ENCODE data around the gene ADAMTS2. TPM values are rescaled to one million over a fixed set of nuclear protein-coding genes. Genes with fewer than 3 reads are reported as not detected.

ADAMTS2 gene
- total and polyA plus RNA-seq, 2 of the 8 experiments (the other 6 are each of a cell fraction or from before 2014, with no cell fraction given), result 6.6 to 7.3 TPM

- no peaks in the 10 kb centered on the region; the same call in 1 of the 2 replicates for H3K79me1 ChIP-seq (ENCODE audit: low read depth, low read length)
- 97% methylated on average over 10 of the region's 10 CpGs; no CpG with 5 or more reads in 1 of the 2 experiments for WGBS, 2 experiments (ENCODE audit: extremely low coverage in 1 of 2, insufficient coverage in 1 of 2, insufficient read length in 1 of 2, insufficient replicate concordance in 2 of 2, low coverage in 1 of 2, low lambda C conversion rate in 2 of 2, missing lambda C conversion rate in 1 of 2)
Observed at GRCh38 chr5:179224741-179225140, 120.5 kb downstream of the ADAMTS2 start.

More at GRCh38 chr5:179224741-179225140, 120.5 kb downstream of the ADAMTS2 start:
- Histone ChIP-seq H3K9me3 (ENCODE audit: insufficient read depth in 2 of 2, low read depth in 1 of 2, low read length in 1 of 2) (peaks cover 16 to 22% of the 10 kb centered on the region in 2 experiments), H3K27me3 (replicated peaks in 1 of 4; ENCODE audit: control insufficient read depth in 3 of 4, extremely low read depth in 1 of 4, insufficient read depth in 3 of 4, low read length in 3 of 4) (no peaks in the 10 kb centered on the region), H2BK12ac (ENCODE audit: low read depth, low read length) (no peak overlapping the region), H2BK15ac (ENCODE audit: low read length) (no peak overlapping the region), H2AFZ (ENCODE audit: low read length) (no peak overlapping the region), H3K23ac (ENCODE audit: insufficient read length) (no peak overlapping the region), H2BK5ac (ENCODE audit: low read depth, low read length) (no peak overlapping the region), H3K18ac (ENCODE audit: extremely low read depth, low read length) (no peak overlapping the region), H3K27ac (ENCODE audit: low read depth, low read length) (no peak overlapping the region), H3K36me3 (ENCODE audit: control insufficient read depth in 2 of 4, insufficient read depth in 4 of 4, low read length in 3 of 4) (peaks cover 0 to 3% (median 0%) of the 10 kb centered on the region in 4 experiments; a peak in 1 of 8 replicates), H3K14ac (ENCODE audit: insufficient read length) (no peak overlapping the region), H3K4ac (replicated peaks; ENCODE audit: insufficient read length, low read depth, low read length) (no peak overlapping the region), H3K56ac (replicated peaks; ENCODE audit: insufficient read length, low read depth, low read length) (no peak overlapping the region), H4K20me1 (replicated peaks in 1 of 2; ENCODE audit: control insufficient read depth in 1 of 2, insufficient read depth in 2 of 2, low read length in 2 of 2) (peaks cover 0 to 8% of the 10 kb centered on the region in 2 experiments), H2AK5ac (ENCODE audit: low read depth, low read length) (no peak overlapping the region), H4K8ac (ENCODE audit: extremely low read depth, insufficient read depth, low read length) (no peak overlapping the region; the same call in 1 of the 2 replicates), H3K23me2 (ENCODE audit: low read depth, low read length) (peaks cover 4% of the 10 kb centered on the region; the same call in 1 of the 2 replicates), H3K9ac (replicated peaks in 1 of 4; ENCODE audit: extremely low read depth in 1 of 4, low read depth in 3 of 4, low read length in 3 of 4) (no peak overlapping the region), H3K4me3 (ENCODE audit: extremely low read depth in 1 of 4, insufficient read depth in 2 of 4, low read depth in 3 of 4, low read length in 4 of 4) (no peak overlapping the region), H3K79me2 (ENCODE audit: control insufficient read depth in 1 of 2, insufficient read depth in 2 of 2, low read length in 2 of 2) (no peaks in the 10 kb centered on the region), H2BK120ac (replicated peaks; ENCODE audit: low read depth, low read length) (no peak overlapping the region), H3K4me2 (ENCODE audit: insufficient read depth in 1 of 2, low read depth in 2 of 2, low read length in 2 of 2) (no peak overlapping the region), H4K91ac (replicated peaks; ENCODE audit: insufficient read length, low read length) (no peak overlapping the region), H3K4me1 (replicated peaks in 1 of 4; ENCODE audit: control insufficient read depth in 3 of 4, insufficient read depth in 4 of 4, low read length in 3 of 4) (peaks cover 0 to 20% (median 13%) of the 10 kb centered on the region in 4 experiments; a peak in 6 of 7 replicates), H2BK20ac (ENCODE audit: low read length) (no peak overlapping the region), H4K5ac (ENCODE audit: insufficient read length, low read depth, low read length) (no peak overlapping the region)
- CTCF ChIA-PET (ENCODE audit: partially characterized antibody), result interaction anchor here (0.8 kb wide), 1 partner anchor 11 kb away, joined by 3 read pairs; no protein-coding TSS in a partner anchor
- POLR2A ChIA-PET (ENCODE audit: partially characterized antibody), result no interaction called here
- DNase-seq (ENCODE audit: low read depth in 1 of 2, low spot score in 2 of 2) (no peak), FAIRE-seq (no peak)
- no peak for TF ChIP-seq TEAD4 (IDR thresholded peaks at IDR 0.05; ENCODE audit: low read depth, low read length)
- TF ChIP-seq TAF7 (optimal IDR thresholded peaks at IDR 0.05; ENCODE audit: borderline replicate concordance, low read depth, low read length), result no peak
- no peak for TF ChIP-seq CBX5 (IDR thresholded peaks at IDR 0.05; ENCODE audit: low read depth, low read length)
- no peak for TF ChIP-seq GTF2F1 (IDR thresholded peaks at IDR 0.05; ENCODE audit: borderline replicate concordance, low read depth, low read length)
- TF ChIP-seq JUND (IDR thresholded peaks at IDR 0.05; ENCODE audit: low read length), result no peak
- TF ChIP-seq SIX5 (IDR thresholded peaks at IDR 0.05; ENCODE audit: low read depth, low read length), result no peak
- TF ChIP-seq SUZ12 (IDR thresholded peaks at IDR 0.05; ENCODE audit: low read length), result no peak
- no peak for TF ChIP-seq FOSL1 (IDR thresholded peaks at IDR 0.05; ENCODE audit: insufficient read depth, low read depth, low read length)
